GM18505 (cell line): ENCODE measurements around the gene SPATA12.

ENCODE experiments used
- ATAC-seq: cut with Tn5 transposase; IDR thresholded peaks from one replicate; pipeline ENCODE4 v1.9.1; 2021; ENCODE audit not compliant: unreplicated experiment
- POLR2A ChIP-seq: IDR thresholded peaks from 4 replicates; pipeline ENCODE4 v1.6.1; 2011; ENCODE audit warnings: borderline replicate concordance; ENCODE audit not compliant: insufficient read depth, insufficient read length; ENCODE audit errors: extremely low read depth

Gene SPATA12

GRCh38 chr3:57098418-57099310 lies 38.2 kb downstream of the SPATA12 start:
- no peak for ATAC-seq

DNA sequence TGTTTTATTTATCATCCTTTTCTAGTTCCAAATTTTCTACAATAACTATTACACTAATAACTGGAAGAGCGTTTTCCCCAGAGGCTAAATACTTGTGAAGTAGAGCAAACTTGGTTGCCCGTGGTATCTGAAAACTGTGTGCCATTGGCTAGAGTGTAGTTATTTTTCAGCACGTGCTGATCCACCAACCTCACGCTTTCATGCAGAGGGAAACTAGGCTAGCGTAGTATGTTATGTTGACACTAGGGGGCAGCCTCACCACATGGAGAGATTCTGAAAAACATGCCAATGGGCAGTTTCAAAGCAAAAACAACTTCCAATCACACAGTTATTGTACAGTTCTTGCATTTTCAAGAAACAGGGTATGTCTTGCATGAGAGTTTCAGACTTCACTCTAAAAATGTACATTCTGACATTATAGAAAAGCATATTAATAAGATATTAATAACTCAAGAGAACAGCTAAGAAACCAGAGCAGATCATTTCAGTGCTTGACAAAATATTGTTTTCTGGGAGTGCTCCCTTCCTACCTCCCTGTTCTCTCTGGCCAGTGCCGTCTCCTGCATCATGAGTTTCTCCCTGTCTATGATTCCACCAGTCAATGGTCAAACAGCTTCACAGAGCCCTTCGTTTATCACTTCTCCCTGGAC lies 39.7 kb downstream of the SPATA12 start:
- ATAC-seq, result no peak
- TF ChIP-seq POLR2A, result no peak

More at GRCh38 chr3:57098418-57099310, 38.2 kb downstream of the SPATA12 start:
- no peak for TF ChIP-seq POLR2A

DNA sequence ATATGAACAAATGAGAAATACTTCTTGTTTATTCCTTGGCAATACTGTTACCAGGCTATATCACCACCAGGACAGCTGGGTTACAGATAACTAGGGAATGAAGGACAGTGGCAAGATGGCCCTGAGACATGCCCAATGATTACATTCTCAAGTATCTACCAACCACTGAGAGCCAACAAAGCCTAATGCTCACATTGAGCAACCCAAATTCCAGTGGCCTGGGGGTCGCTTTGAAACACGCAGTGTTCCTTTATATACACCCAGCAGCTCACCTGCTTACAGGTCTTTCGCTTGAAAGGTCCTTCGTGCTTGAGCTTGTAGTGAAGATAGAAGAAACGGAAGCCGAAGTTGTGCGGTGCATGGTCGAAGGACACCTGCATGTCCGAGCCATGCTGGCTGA lies 45.1 kb downstream of the SPATA12 start:
- TF ChIP-seq POLR2A, result no peak
- ATAC-seq, result no peak

DNA sequence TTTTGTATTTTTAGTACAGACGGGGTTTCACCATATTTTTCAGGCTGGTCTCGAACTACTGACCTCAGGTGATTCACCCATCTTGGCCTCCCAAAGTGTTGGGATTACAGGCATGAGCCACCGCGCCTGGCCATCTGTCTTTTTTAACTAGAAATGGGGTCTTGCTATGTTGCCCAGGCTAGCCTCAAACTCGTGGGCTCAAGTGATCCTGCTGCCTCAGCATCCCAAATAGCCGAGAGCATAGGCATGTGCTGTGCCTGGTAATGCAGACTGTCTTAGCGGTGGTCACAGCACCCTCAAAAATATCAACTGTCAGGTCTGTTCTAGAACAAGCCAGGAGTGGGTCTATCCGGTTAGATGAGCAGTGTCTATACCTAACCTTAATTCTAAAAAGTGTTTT lies 48.2 kb downstream of the SPATA12 start:
- no peak for TF ChIP-seq POLR2A
- no peak for ATAC-seq

GRCh38 chr3:57109437-57110199 lies 49.2 kb downstream of the SPATA12 start:
- no peak for ATAC-seq
- no peak for TF ChIP-seq POLR2A

- TF ChIP-seq POLR2A, result no peak
These were observed 49.8 kb downstream of the SPATA12 start for GRCh38 chr3:57110214-57110613.

GRCh38 chr3:57110798-57111197 lies 50.3 kb downstream of the SPATA12 start:
- no peak for TF ChIP-seq POLR2A
- ATAC-seq, result no peak

More at GRCh38 chr3:57110214-57110613, 49.8 kb downstream of the SPATA12 start:
- no peak for ATAC-seq

DNA sequence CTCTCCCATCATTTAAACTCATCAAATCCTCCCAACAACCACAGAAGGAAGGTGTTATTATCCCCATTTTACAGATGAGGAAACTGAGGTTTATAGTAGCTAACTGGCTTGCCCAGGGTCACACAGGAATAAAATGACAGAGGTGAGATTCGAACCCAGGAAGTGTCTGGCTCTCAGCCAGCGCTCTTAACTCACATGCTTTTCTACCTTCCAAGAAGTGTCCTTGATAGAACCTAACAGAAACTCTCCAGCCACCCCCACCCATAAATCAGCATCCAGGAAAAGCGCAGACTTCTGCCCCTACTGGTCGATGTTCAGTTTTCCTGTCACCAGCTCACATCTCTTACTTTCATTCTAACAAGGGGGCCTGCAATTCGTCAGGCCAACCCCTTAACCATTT lies 51.7 kb downstream of the SPATA12 start:
- TF ChIP-seq POLR2A, result no peak
- ATAC-seq, result no peak

DNA sequence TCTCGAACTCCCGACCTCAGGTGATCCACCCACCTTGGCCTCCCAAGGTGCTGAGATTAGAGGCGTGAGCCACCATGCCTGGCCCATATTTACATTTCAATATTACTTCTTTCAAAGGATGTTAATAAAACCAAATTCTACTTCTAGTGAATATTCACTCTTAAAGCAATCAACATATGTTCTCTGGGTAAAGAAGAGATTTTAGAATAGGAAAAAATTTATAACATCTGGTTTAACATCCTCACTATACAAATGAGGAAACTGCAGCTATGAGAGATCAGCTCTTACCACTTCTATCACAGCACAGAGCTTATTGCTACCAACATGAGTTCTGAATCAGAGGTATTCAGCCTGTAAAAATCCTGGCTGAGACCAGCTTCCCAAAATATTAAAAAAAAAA lies 56.0 kb downstream of the SPATA12 start:
- no peak for TF ChIP-seq POLR2A
- ATAC-seq, result no peak

GRCh38 chr3:57118254-57118653 lies 57.8 kb downstream of the SPATA12 start:
- no peak for ATAC-seq
- TF ChIP-seq POLR2A, result no peak

DNA sequence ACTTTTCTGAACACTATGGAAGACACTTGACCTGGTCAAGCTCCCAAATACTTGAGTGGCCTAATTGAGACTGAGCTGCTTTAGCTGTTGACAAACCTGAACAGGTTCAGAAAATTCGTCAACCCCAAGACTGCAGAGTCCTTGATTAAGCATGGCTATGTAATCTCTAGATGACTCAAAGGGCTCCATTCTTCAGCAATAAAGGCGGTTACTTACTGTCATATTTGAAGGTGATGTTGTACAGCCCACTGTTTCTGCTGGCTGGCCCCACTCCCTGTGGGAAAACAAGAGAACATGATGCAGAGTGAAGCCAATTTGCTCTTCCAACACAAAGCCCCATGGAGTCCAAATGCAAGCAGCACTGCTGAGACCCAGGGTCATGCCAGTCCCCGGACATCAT lies 59.6 kb downstream of the SPATA12 start:
- ATAC-seq, result no peak

DNA sequence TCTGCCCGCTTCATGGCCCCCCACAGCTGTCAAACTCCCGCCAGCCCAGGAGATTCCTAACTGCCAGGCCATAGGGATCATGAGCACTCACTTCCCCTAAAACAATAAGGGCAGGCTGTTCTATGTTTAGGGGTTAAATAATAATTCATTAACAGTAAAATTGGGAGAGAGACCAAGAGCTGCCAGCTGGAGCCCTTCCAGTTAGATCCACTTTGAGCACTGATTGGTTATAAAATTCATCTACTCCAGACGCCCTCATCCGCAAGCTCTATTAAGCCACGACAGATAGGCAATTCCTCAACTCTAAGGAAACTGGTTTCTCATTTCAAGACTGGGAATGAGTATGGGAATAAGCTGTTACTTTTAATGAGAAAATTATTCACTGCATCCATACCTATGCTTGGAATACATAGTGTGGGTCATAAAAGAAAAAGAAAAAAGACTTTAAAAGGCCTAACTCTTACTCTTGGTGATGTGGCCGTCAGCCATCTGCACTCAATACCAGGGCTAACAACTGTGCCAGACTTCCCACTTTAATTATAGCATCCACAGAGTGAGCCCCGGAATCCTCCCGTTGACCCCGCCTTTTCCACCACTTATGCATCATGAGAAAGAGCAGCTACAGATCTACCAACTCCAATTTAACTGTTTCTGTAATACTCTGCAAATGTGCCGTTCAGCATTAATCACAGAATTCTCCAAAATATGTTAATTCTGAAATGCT lies 60.1 kb downstream of the SPATA12 start:
- no peak for ATAC-seq
- no peak for TF ChIP-seq POLR2A

More for the DNA sequence above, 59.6 kb downstream of the SPATA12 start:
- no peak for TF ChIP-seq POLR2A
